Testis (tissue), 2 donors: Measurements from ENCODE around the gene GNPTG.

Experiments used
- CTCF ChIP-seq, 3 experiments: fragments of 450-650 bp in 2 of 3; fragments of 200-600 bp in 1 of 3; sonication (generic) in 1 of 3; IDR thresholded peaks; one replicate each; pipeline ENCODE4 v1.5.1; 2016 to 2019; ENCODE audit warnings: antibody characterized with exemption in 3 of 3, mild to moderate bottlenecking in 2 of 3, moderate library complexity in 1 of 3
- POLR2A ChIP-seq: fragments of 450-650 bp; IDR thresholded peaks from one replicate; pipeline ENCODE4 v1.6.1; 2017; ENCODE audit warnings: antibody characterized with exemption, mild to moderate bottlenecking, moderate library complexity

GRCh38 chr16:1343428-1344242 is 8.1 kb upstream of the GNPTG start:
- TF ChIP-seq CTCF (IDR thresholded peaks at IDR 0.05) = no peak
- no peak for TF ChIP-seq POLR2A
